Panc1 (cell line): ENCODE results near the gene VWA8. TPM values are rescaled to one million over a fixed set of nuclear protein-coding genes. Genes with fewer than 3 reads are reported as not detected.

Source experiments
- ATAC-seq: fragments of 200-7000 bp; cut with Tn5 transposase; 2 replicates; pipeline ENCODE4 v1.9.1; 2020; ENCODE audit warnings: mild to moderate bottlenecking, moderate library complexity
- BruUV-seq: library from RNA; stranded (reverse); fragments of 400-500 nt; replicated peaks from 2 replicates; lab custom pipeline; 2021; lab: Mats Ljungman, UMichigan
- CTCF ChIA-PET: fragments of 300-600 bp; sonication (Branson Sonifier 250); formaldehyde crosslinking; loops from one replicate; lab custom pipeline; 2022; ENCODE audit warnings: antibody characterized with exemption; lab: Charles Lee
- POLR2A ChIA-PET: fragments of 300-600 bp; sonication (Branson Sonifier 250); formaldehyde crosslinking; loops from one replicate; lab custom pipeline; 2022; ENCODE audit warnings: antibody characterized with exemption; lab: Charles Lee
- DNase-seq: peaks from one replicate; pipeline ENCODE4 v3.0.0-alpha.2; 2010; ENCODE audit warnings: low read depth, low spot score
- H3K27ac ChIP-seq: 2 replicates; pipeline ENCODE4 v1.5.1; 2011; ENCODE audit warnings: mild to moderate bottlenecking, low read length, inconsistent platforms
- H3K27me3 ChIP-seq: fragments of 200-500 bp; sonication (Bioruptor generic); 2 replicates; pipeline ENCODE4 v1.6.0; 2014; ENCODE audit warnings: low read length, inconsistent platforms; ENCODE audit not compliant: control insufficient read depth, insufficient read depth
- H3K36me3 ChIP-seq: fragments of 200-500 bp; sonication (Bioruptor generic); 2 replicates; pipeline ENCODE4 v1.5.1; 2014; ENCODE audit warnings: inconsistent platforms, mild to moderate bottlenecking, low read length, moderate library complexity; ENCODE audit not compliant: control insufficient read depth, insufficient read depth
- H3K4me1 ChIP-seq: 2 replicates; pipeline ENCODE4 v1.5.1; 2011; ENCODE audit warnings: inconsistent platforms, mild to moderate bottlenecking, low read length, moderate library complexity; ENCODE audit not compliant: control insufficient read depth, insufficient read depth
- H3K4me3 ChIP-seq, 2 experiments: 2 replicates each; pipeline ENCODE4 v1.5.1; 2011 to 2012; ENCODE audit warnings: low read depth in 2 of 2, low read length in 2 of 2, mild to moderate bottlenecking in 2 of 2, inconsistent platforms in 1 of 2, moderate library complexity in 1 of 2
- H3K9me3 ChIP-seq: fragments of 200-500 bp; sonication (Bioruptor generic); 2 replicates; pipeline ENCODE4 v1.5.1; 2014; ENCODE audit warnings: low read depth, mild to moderate bottlenecking, inconsistent platforms, low read length, moderate library complexity; ENCODE audit not compliant: control insufficient read depth, insufficient read depth
- CTCF ChIP-seq: fragments of 450-650 bp; IDR thresholded peaks from 2 replicates; pipeline ENCODE4 v1.5.1; 2017; ENCODE audit warnings: mild to moderate bottlenecking
- POLR2AphosphoS5 ChIP-seq: IDR thresholded peaks from 2 replicates; pipeline ENCODE4 v1.6.1; 2012; ENCODE audit warnings: mild to moderate bottlenecking, low read depth, low read length, moderate library complexity
- REST ChIP-seq, 2 experiments: IDR thresholded peaks; 2 replicates each; pipeline ENCODE4 v1.6.1; 2011 to 2012; ENCODE audit warnings: low read depth in 2 of 2, control low read depth in 1 of 2, low read length in 1 of 2, mild to moderate bottlenecking in 1 of 2, moderate library complexity in 1 of 2; ENCODE audit not compliant: insufficient read depth in 1 of 2
- SIN3A ChIP-seq: IDR thresholded peaks from 2 replicates; pipeline ENCODE4 v1.6.1; 2012; ENCODE audit warnings: low read depth, mild to moderate bottlenecking, low read length, moderate library complexity, borderline replicate concordance; ENCODE audit not compliant: insufficient read depth
- TCF7L2 ChIP-seq: IDR thresholded peaks from 2 replicates; pipeline ENCODE4 v1.6.1; 2011; ENCODE audit warnings: mild to moderate bottlenecking, low read depth, low read length, inconsistent platforms
- in situ Hi-C: cut with HindIII; loops from 2 replicates; pipeline ENCODE4 v1.10.0; 2016; ENCODE audit warnings: low sequenced_read_pairs, low pct_unique_long_range_greater_than_20kb
- intact Hi-C: fragments of 100-400 bp; cut with micrococcal nuclease; formaldehyde crosslinking; loops from one replicate; pipeline ENCODE4 v1.10.0; 2022; ENCODE audit not compliant: unreplicated experiment
- total RNA-seq: library from RNA; stranded (reverse); gene quantifications from one replicate; pipeline ENCODE4 v1.2.1, GENCODE V29; 2021; ENCODE audit not compliant: unreplicated experiment

Gene VWA8
- total RNA-seq, 1 experiment from 2014 or later: 11.2 TPM

- no peaks in the 10 kb centered on the region for H3K4me1 ChIP-seq
- no peaks in the 10 kb centered on the region for H3K9me3 ChIP-seq
- no peak for DNase-seq
- intact Hi-C loops (no loop called here), in situ Hi-C loops (no loop called here)
- H3K27me3 ChIP-seq: no peaks in the 10 kb centered on the region
- H3K27ac ChIP-seq: no peak overlapping the region
- no peak overlapping the region for H3K4me3 ChIP-seq
- no peaks in the 10 kb centered on the region; the same call in 1 of the 2 replicates for H3K36me3 ChIP-seq
- no peak for ATAC-seq
- BruUV-seq: no TSS peak
- no peak for TF ChIP-seq POLR2AphosphoS5
- TF ChIP-seq SIN3A: no peak
- TF ChIP-seq REST (IDR thresholded peaks at IDR 0.05; ENCODE audit: insufficient read depth in 1 of 2, low read depth in 2 of 2, low read length in 1 of 2): no peak
- TF ChIP-seq TCF7L2: no peak
- TF ChIP-seq CTCF: no peak
- POLR2A ChIA-PET: no interaction called here
- CTCF ChIA-PET: no interaction called here
Measured at GRCh38 chr13:41822560-41822959, 138.3 kb downstream of the VWA8 start.

GRCh38 chr13:41821238-41821594 lies 139.7 kb downstream of the VWA8 start:
- H3K27me3 ChIP-seq: no peaks in the 10 kb centered on the region
- CTCF ChIA-PET: no interaction called here

More at GRCh38 chr13:41821238-41821594, 139.7 kb downstream of the VWA8 start:
- in situ Hi-C loops (no loop called here), intact Hi-C loops (no loop called here)
- Histone ChIP-seq H3K27ac (no peak overlapping the region), H3K4me1 (no peaks in the 10 kb centered on the region), H3K9me3 (no peaks in the 10 kb centered on the region), H3K4me3 (no peak overlapping the region), H3K36me3 (no peaks in the 10 kb centered on the region; the same call in 1 of the 2 replicates)
- no peak for TF ChIP-seq POLR2AphosphoS5
- TF ChIP-seq TCF7L2: no peak
- TF ChIP-seq CTCF: no peak
- TF ChIP-seq SIN3A: no peak
- no peak for TF ChIP-seq REST (IDR thresholded peaks at IDR 0.05; ENCODE audit: insufficient read depth in 1 of 2, low read depth in 2 of 2, low read length in 1 of 2)
- DNase-seq (no peak), ATAC-seq (no peak)
- POLR2A ChIA-PET: no interaction called here
- BruUV-seq: no TSS peak
